Mucosa of descending colon (tissue), 3 donors: ENCODE results near the gene OTC. TPM values are rescaled to one million over a fixed set of nuclear protein-coding genes. Genes with fewer than 3 reads are reported as not detected.

Experiments used
- ATAC-seq: fragments of 200-7000 bp; cut with Tn5 transposase; one replicate; pipeline ENCODE4 v1.9.1; 2020; ENCODE audit warnings: mild to moderate bottlenecking, moderate library complexity
- DNase-seq, 3 donors: peaks; one replicate each; pipeline ENCODE4 v3.0.0-alpha.2; 2020
- H3K36me3 ChIP-seq: fragments of 200-600 bp; one replicate; pipeline ENCODE4 v1.8.0; 2021; ENCODE audit warnings: low read depth, mild to moderate bottlenecking
- H3K4me1 ChIP-seq: fragments of 200-600 bp; one replicate; pipeline ENCODE4 v1.8.0; 2021; ENCODE audit warnings: low read depth, mild to moderate bottlenecking
- H3K4me3 ChIP-seq: fragments of 200-600 bp; one replicate; pipeline ENCODE4 v1.8.0; 2021; ENCODE audit warnings: mild to moderate bottlenecking
- H3K9me3 ChIP-seq: fragments of 200-600 bp; one replicate; pipeline ENCODE4 v1.8.0; 2021; ENCODE audit warnings: mild to moderate bottlenecking
- CTCF ChIP-seq: fragments of 200-600 bp; IDR thresholded peaks from one replicate; pipeline ENCODE4 v1.8.0; 2022; ENCODE audit warnings: antibody characterized with exemption, mild to moderate bottlenecking
- intact Hi-C, 2 donors: fragments of 100-400 bp; cut with DNase I in 1 of 2; cut with micrococcal nuclease in 1 of 2; formaldehyde crosslinking; loops; one replicate each; pipeline versions ENCODE4 v1.11.0 to v1.11.1; 2022; cut with DNase I, micrococcal nuclease
- total RNA-seq, 3 donors: library from RNA; stranded (reverse); fragmentation: NEBNext Ultra II Directional in 2 of 3; extraction: Animal tissue kit (Norgen Biotek cat#: 25700) in 2 of 3; gene quantifications; one replicate each; pipeline versions ENCODE4 v1.2.1 to v1.2.4, GENCODE V29; 2021 to 2023
- donor health status: DM: no; HTN: no; CAD: no; lungs with moderate emphysema.
- donor health status: DM: no; HTN: no; CAD: no.
- donor health status: DM: no; HTN: yes; CAD: no.

The OTC gene
- total RNA-seq, 3 donors from 2014 or later, result 1.6 to 6.3 (median 3.3) TPM

GRCh38 chrX:38315186-38315585, 37.2 kb upstream of the OTC start:
- no peaks in the 10 kb centered on the region for H3K9me3 ChIP-seq
- no peak overlapping the region for H3K4me3 ChIP-seq
- intact Hi-C loops, result no loop called here
- no peaks in the 10 kb centered on the region for H3K36me3 ChIP-seq
- no peaks in the 10 kb centered on the region for H3K4me1 ChIP-seq
- ATAC-seq, result no peak
- TF ChIP-seq CTCF, result no peak
- no peak for DNase-seq

GRCh38 chrX:38318196-38318595, 34.2 kb upstream of the OTC start:
- H3K36me3 ChIP-seq, result no peaks in the 10 kb centered on the region
- intact Hi-C loops, result no loop called here
- no peak for ATAC-seq
- no peak for DNase-seq
- no peak for TF ChIP-seq CTCF
- no peaks in the 10 kb centered on the region for H3K4me1 ChIP-seq
- H3K4me3 ChIP-seq, result no peak overlapping the region
- no peaks in the 10 kb centered on the region for H3K9me3 ChIP-seq

GRCh38 chrX:38318606-38319005, 33.8 kb upstream of the OTC start:
- intact Hi-C loops, result no loop called here
- DNase-seq (no peak), ATAC-seq (no peak)
- no peaks in the 10 kb centered on the region for H3K36me3 ChIP-seq
- TF ChIP-seq CTCF, result no peak
- no peak overlapping the region for H3K4me3 ChIP-seq
- no peaks in the 10 kb centered on the region for H3K4me1 ChIP-seq
- H3K9me3 ChIP-seq, result no peaks in the 10 kb centered on the region

GRCh38 chrX:38320819-38321218, 31.6 kb upstream of the OTC start:
- Histone ChIP-seq H3K4me1 (no peaks in the 10 kb centered on the region), H3K36me3 (no peaks in the 10 kb centered on the region), H3K9me3 (no peaks in the 10 kb centered on the region), H3K4me3 (no peak overlapping the region)
- ATAC-seq (no peak), DNase-seq (no peak)
- no peak for TF ChIP-seq CTCF
- intact Hi-C loops, result no loop called here

- H3K9me3 ChIP-seq, result no peaks in the 10 kb centered on the region
- TF ChIP-seq CTCF, result no peak
- no peaks in the 10 kb centered on the region for H3K36me3 ChIP-seq
- intact Hi-C loops, result no loop called here
- H3K4me1 ChIP-seq, result no peaks in the 10 kb centered on the region
- DNase-seq, result no peak
- ATAC-seq, result no peak
- no peak overlapping the region for H3K4me3 ChIP-seq
Observed at GRCh38 chrX:38326086-38326485, 26.3 kb upstream of the OTC start.
